Measurements from ENCODE around the gene DEGS2. TPM values are rescaled to one million over a fixed set of nuclear protein-coding genes. Genes with fewer than 3 reads are reported as not detected.

The DEGS2 gene
- total and polyA plus RNA-seq, 3 experiments from 2014 or later = 0.35 to 0.72 (median 0.42) TPM

- Histone ChIP-seq H3K27me3 (ENCODE audit: insufficient read depth, low read length, poor library complexity, severe bottlenecking) (no peaks in the 10 kb centered on the region), H3K27ac (ENCODE audit: low read depth, low read length) (peak overlapping the region; percentile 61), H3K9me3 (ENCODE audit: low read length) (no peaks in the 10 kb centered on the region), H3K4me3 (ENCODE audit: low read length) (no peak overlapping the region), H3K36me3 (ENCODE audit: insufficient read depth, low read length) (peaks cover 61% of the 10 kb centered on the region), H3K4me1 (ENCODE audit: insufficient read depth, low read length) (no peaks in the 10 kb centered on the region)
- no peak for DNase-seq
- no peaks in the 10 kb centered on the region for H3K9me3 Mint-ChIP-seq
- peaks cover 0 to 3% of the 10 kb centered on the region in 2 donors for H3K27me3 Mint-ChIP-seq
- peaks cover 1 to 21% (median 3%) of the 10 kb centered on the region in 3 donors for H3K4me1 Mint-ChIP-seq
- ChIA-PET POLR2A (no interaction called here), CTCF (interaction anchor here (1.3 kb wide), 1 partner anchor 53 kb away, joined by 3 read pairs; no protein-coding TSS in a partner anchor)
- H3K27ac Mint-ChIP-seq = peak overlapping the region in 3 of 8 donors; percentile 51 to 79 (median 58)
- H3K36me3 Mint-ChIP-seq = peaks cover 0 to 89% (median 11%) of the 10 kb centered on the region in 3 donors
- no peak overlapping the region for H3K4me3 Mint-ChIP-seq
Observed at GRCh38 chr14:100140452-100141078, 18.9 kb downstream of the DEGS2 start.

GRCh38 chr14:100138955-100139354 is 20.5 kb downstream of the DEGS2 start:
- Histone ChIP-seq H3K36me3 (ENCODE audit: insufficient read depth, low read length) (peaks cover 77% of the 10 kb centered on the region), H3K27ac (ENCODE audit: low read depth, low read length) (no peak overlapping the region), H3K4me1 (ENCODE audit: insufficient read depth, low read length) (no peaks in the 10 kb centered on the region), H3K27me3 (ENCODE audit: insufficient read depth, low read length, poor library complexity, severe bottlenecking) (no peaks in the 10 kb centered on the region), H3K4me3 (ENCODE audit: low read length) (no peak overlapping the region), H3K9me3 (ENCODE audit: low read length) (no peaks in the 10 kb centered on the region)
- POLR2A ChIA-PET = interaction anchor here (0.6 kb wide), 1 partner anchor 23 kb away, joined by 3 read pairs; no protein-coding TSS in a partner anchor
- H3K4me3 Mint-ChIP-seq = no peak overlapping the region
- H3K36me3 Mint-ChIP-seq = peaks cover 0 to 97% (median 12%) of the 10 kb centered on the region in 3 donors
- CTCF ChIA-PET = interaction anchor here (1.1 kb wide), 1 partner anchor 66 kb away, joined by 3 read pairs; no protein-coding TSS in a partner anchor
- peak overlapping the region in 3 of 8 donors; percentile 48 to 96 (median 58) for H3K27ac Mint-ChIP-seq
- no peak for DNase-seq
- no peaks in the 10 kb centered on the region for H3K27me3 Mint-ChIP-seq
- no peaks in the 10 kb centered on the region for H3K9me3 Mint-ChIP-seq
- peaks cover 1 to 21% (median 3%) of the 10 kb centered on the region in 3 donors for H3K4me1 Mint-ChIP-seq

DNA sequence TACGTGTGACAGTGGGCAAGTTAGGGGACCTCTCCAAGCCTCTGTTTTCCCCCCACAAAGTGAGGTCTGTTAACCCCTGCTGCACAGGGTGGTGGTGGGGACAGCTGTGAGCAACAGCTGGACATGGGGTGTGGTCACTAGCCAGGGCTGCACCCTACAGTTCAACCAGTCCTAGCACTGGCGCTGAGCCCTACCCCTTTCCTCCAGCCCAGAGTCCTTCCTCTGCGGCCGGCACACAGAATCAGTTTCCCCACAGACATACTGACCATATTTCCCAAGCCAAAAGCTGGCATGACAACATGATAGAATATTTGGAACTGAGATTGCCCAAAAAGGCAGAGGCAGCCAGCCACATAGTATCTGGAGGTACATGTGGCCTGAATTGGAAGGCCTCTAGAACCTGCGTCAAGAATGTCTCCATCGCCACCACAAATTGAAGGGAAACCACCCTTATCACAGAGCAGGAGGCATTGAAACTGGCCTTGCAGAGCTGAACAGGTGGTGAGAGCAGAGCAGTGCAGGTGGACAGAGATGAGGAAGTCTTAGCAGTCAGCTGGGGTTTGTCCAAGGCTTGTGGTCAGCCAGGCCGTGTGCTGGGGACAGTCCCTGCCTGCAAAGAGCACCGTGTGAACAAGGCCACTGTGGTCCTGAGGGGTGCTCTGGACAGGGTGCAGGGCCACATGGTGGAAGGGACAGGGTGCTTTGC is 21.2 kb downstream of the DEGS2 start:
- POLR2A ChIA-PET = interaction anchor here (1.2 kb wide), 1 partner anchor 21 kb away, joined by 3 read pairs; the partner anchor contains the start of gene DEGS2

DNA sequence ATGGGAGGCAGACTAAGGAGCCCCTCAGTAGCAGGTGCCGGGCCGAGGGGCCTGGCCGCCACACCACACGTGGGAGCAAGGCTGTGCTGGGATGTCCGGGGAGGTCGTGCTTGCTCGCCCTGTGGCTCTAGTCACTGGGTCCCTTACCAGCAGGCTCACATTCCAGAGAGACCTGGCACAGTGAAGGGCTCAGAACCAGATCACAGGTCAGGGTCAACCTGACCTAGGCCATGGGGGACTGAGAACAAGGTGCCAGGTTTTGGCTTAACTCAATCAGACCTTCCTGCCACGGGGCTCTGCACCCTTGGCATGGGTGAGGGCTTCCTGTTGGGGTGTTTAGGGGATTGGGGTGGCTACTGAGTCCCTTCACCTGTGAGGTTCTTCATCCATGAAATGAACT is 22.3 kb downstream of the DEGS2 start:
- no peak overlapping the region for H3K4me3 Mint-ChIP-seq
- peaks cover 0 to 98% (median 17%) of the 10 kb centered on the region in 3 donors for H3K36me3 Mint-ChIP-seq
- no peak overlapping the region for H3K27ac ChIP-seq (ENCODE audit: low read depth, low read length)

More for the DNA sequence above, 21.2 kb downstream of the DEGS2 start:
- DNase-seq = no peak
- CTCF ChIA-PET = interaction anchor here (1.1 kb wide), 1 partner anchor 66 kb away, joined by 3 read pairs; no protein-coding TSS in a partner anchor
- peaks cover 1 to 21% (median 3%) of the 10 kb centered on the region in 3 donors for H3K4me1 Mint-ChIP-seq
- Histone ChIP-seq H3K4me1 (ENCODE audit: insufficient read depth, low read length) (no peaks in the 10 kb centered on the region), H3K36me3 (ENCODE audit: insufficient read depth, low read length) (peaks cover 83% of the 10 kb centered on the region), H3K4me3 (ENCODE audit: low read length) (no peak overlapping the region), H3K27ac (ENCODE audit: low read depth, low read length) (no peak overlapping the region), H3K27me3 (ENCODE audit: insufficient read depth, low read length, poor library complexity, severe bottlenecking) (no peaks in the 10 kb centered on the region), H3K9me3 (ENCODE audit: low read length) (no peaks in the 10 kb centered on the region)
- peaks cover 0 to 97% (median 17%) of the 10 kb centered on the region in 3 donors for H3K36me3 Mint-ChIP-seq
- H3K4me3 Mint-ChIP-seq = no peak overlapping the region
- no peaks in the 10 kb centered on the region for H3K9me3 Mint-ChIP-seq
- no peaks in the 10 kb centered on the region for H3K27me3 Mint-ChIP-seq
- H3K27ac Mint-ChIP-seq = peak overlapping the region in 5 of 8 donors; percentile 17 to 96 (median 58)

DNA sequence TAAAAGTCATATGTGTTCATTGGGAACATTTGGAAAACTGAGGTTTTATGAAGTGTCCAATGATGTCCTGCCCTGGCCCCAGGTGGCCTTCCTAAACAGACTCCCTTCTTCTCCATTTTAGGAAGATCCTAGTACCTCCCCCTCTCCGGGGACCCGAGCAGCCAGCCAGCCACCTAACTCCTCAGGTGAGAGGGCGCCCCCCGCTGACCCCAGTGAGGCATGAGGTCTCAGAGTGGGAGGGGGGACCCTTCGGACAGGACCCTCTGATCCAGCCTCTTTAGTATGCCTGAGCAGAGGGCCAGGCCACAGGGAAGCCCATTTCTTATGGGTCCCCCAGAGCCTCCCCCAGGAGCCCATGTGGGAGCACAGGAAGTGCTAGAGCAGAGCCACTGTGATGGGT is 23.7 kb downstream of the DEGS2 start:
- Mint-ChIP-seq H3K4me3 (no peak overlapping the region), H3K9me3 (no peaks in the 10 kb centered on the region), H3K27ac (peak overlapping the region in 1 of 8 donors; percentile 23), H3K27me3 (no peaks in the 10 kb centered on the region), H3K4me1 (peaks cover 1 to 13% (median 3%) of the 10 kb centered on the region in 3 donors), H3K36me3 (peaks cover 0 to 99% (median 20%) of the 10 kb centered on the region in 3 donors)
- no peak overlapping the region for H3K4me3 ChIP-seq (ENCODE audit: low read length)
- ChIA-PET POLR2A (no interaction called here), CTCF (no interaction called here)
- H3K36me3 ChIP-seq (ENCODE audit: insufficient read depth, low read length) = peaks cover 90% of the 10 kb centered on the region
- no peak overlapping the region for H3K27ac ChIP-seq (ENCODE audit: low read depth, low read length)
- H3K27me3 ChIP-seq (ENCODE audit: insufficient read depth, low read length, poor library complexity, severe bottlenecking) = no peaks in the 10 kb centered on the region
- no peaks in the 10 kb centered on the region for H3K9me3 ChIP-seq (ENCODE audit: low read length)
- no peaks in the 10 kb centered on the region for H3K4me1 ChIP-seq (ENCODE audit: insufficient read depth, low read length)
- DNase-seq = no peak

More for the DNA sequence above, 22.3 kb downstream of the DEGS2 start:
- POLR2A ChIA-PET = interaction anchor here (0.5 kb wide), 1 partner anchor 21 kb away, joined by 8 read pairs; no protein-coding TSS in a partner anchor
- no peaks in the 10 kb centered on the region for H3K27me3 Mint-ChIP-seq
- CTCF ChIA-PET = interaction anchor here (1.0 kb wide), 1 partner anchor 15 kb away, joined by 3 read pairs; no protein-coding TSS in a partner anchor
- no peaks in the 10 kb centered on the region for H3K27me3 ChIP-seq (ENCODE audit: insufficient read depth, low read length, poor library complexity, severe bottlenecking)
- H3K9me3 ChIP-seq (ENCODE audit: low read length) = no peaks in the 10 kb centered on the region
- no peaks in the 10 kb centered on the region for H3K4me1 ChIP-seq (ENCODE audit: insufficient read depth, low read length)
- H3K9me3 Mint-ChIP-seq = no peaks in the 10 kb centered on the region
- peak overlapping the region in 4 of 8 donors; percentile 32 to 45 (median 34) for H3K27ac Mint-ChIP-seq
- H3K4me1 Mint-ChIP-seq = peaks cover 1 to 19% (median 3%) of the 10 kb centered on the region in 3 donors
- DNase-seq = no peak
- no peak overlapping the region for H3K4me3 ChIP-seq (ENCODE audit: low read length)
- H3K36me3 ChIP-seq (ENCODE audit: insufficient read depth, low read length) = peaks cover 90% of the 10 kb centered on the region

GRCh38 chr14:100135073-100135472 is 24.4 kb downstream of the DEGS2 start:
- CTCF ChIA-PET = no interaction called here
- H3K4me3 Mint-ChIP-seq = no peak overlapping the region
- no peaks in the 10 kb centered on the region for H3K27me3 Mint-ChIP-seq

GRCh38 chr14:100134586-100134985 is 24.9 kb downstream of the DEGS2 start:
- no peaks in the 10 kb centered on the region for H3K4me1 ChIP-seq (ENCODE audit: insufficient read depth, low read length)
- H3K4me3 Mint-ChIP-seq = no peak overlapping the region
- H3K27ac ChIP-seq (ENCODE audit: low read depth, low read length) = no peak overlapping the region
- H3K27me3 Mint-ChIP-seq = peaks cover 0 to 2% of the 10 kb centered on the region in 2 donors
- no peaks in the 10 kb centered on the region for H3K9me3 ChIP-seq (ENCODE audit: low read length)
- no peak overlapping the region for H3K4me3 ChIP-seq (ENCODE audit: low read length)
- no peaks in the 10 kb centered on the region for H3K27me3 ChIP-seq (ENCODE audit: insufficient read depth, low read length, poor library complexity, severe bottlenecking)
- peaks cover 1 to 12% (median 3%) of the 10 kb centered on the region in 3 donors for H3K4me1 Mint-ChIP-seq
- H3K27ac Mint-ChIP-seq = peak overlapping the region in 1 of 8 donors; percentile 32
- H3K36me3 ChIP-seq (ENCODE audit: insufficient read depth, low read length) = peaks cover 98% of the 10 kb centered on the region
- H3K36me3 Mint-ChIP-seq = peaks cover 0 to 100% (median 23%) of the 10 kb centered on the region in 3 donors
- no peak for DNase-seq
- CTCF ChIA-PET = no interaction called here
- POLR2A ChIA-PET = no interaction called here
- H3K9me3 Mint-ChIP-seq = no peaks in the 10 kb centered on the region

More at GRCh38 chr14:100135073-100135472, 24.4 kb downstream of the DEGS2 start:
- POLR2A ChIA-PET = no interaction called here
- DNase-seq = no peak
- Histone ChIP-seq H3K27me3 (ENCODE audit: insufficient read depth, low read length, poor library complexity, severe bottlenecking) (no peaks in the 10 kb centered on the region), H3K9me3 (ENCODE audit: low read length) (no peaks in the 10 kb centered on the region), H3K4me3 (ENCODE audit: low read length) (no peak overlapping the region), H3K36me3 (ENCODE audit: insufficient read depth, low read length) (peaks cover 96% of the 10 kb centered on the region), H3K4me1 (ENCODE audit: insufficient read depth, low read length) (no peaks in the 10 kb centered on the region), H3K27ac (ENCODE audit: low read depth, low read length) (no peak overlapping the region)
- Mint-ChIP-seq H3K27ac (peak overlapping the region in 3 of 8 donors; percentile 15 to 42 (median 39)), H3K9me3 (no peaks in the 10 kb centered on the region), H3K4me1 (peaks cover 1 to 13% (median 3%) of the 10 kb centered on the region in 3 donors), H3K36me3 (peaks cover 0 to 100% (median 21%) of the 10 kb centered on the region in 3 donors)

Measured in CD8-positive, alpha-beta memory T cell (primary cell).